ENCODE measurements around the gene CHRNG.

Gene CHRNG

DNA sequence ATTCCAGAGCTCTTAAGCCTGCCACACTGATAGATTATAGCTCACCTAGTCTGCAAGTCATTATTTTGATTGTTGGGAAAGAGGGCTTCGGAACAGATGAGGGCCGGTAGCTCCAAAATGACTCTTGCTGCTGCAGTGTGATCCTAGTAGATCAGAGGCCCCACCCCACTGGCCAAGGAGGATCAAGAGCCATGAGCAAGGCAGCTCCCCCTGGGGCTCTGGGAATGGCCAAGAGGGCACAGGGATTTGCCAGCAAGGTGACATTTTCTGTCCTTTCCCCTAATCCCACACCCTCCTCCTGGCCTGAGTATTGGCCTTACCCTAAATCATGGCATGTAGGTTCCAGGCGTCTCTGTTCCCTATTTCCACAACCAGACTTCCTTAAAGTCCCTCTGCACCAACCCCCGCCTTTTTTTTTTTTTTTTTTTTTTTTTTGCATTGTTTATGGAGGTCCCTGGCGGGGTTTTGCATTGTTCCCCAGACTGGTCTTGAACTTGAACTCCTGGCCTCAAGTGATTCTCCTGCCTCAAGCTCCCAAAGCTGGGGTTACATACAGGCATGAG is 47.5 kb downstream of the CHRNG start:
- no peak for FAIRE-seq

DNA sequence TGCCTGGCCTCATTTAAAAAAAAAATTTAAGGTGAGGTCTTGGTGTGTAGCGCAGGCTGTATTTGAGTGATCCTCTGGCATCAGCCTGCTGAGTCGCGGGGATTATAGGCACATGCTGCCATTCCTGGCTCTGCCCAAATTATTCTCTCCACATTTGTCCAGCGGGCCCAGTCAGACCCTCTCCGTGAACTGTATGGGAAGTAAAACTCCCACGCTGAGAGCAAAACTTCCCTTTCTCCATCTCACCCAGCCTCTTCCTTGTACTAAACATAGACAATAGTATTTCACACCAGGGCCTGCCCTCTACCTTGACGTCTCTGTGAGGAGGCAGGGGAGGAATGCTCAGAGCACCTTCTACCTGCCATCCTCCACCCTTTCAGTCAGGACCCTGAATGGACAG is 48.0 kb downstream of the CHRNG start:
- no peak for FAIRE-seq

DNA sequence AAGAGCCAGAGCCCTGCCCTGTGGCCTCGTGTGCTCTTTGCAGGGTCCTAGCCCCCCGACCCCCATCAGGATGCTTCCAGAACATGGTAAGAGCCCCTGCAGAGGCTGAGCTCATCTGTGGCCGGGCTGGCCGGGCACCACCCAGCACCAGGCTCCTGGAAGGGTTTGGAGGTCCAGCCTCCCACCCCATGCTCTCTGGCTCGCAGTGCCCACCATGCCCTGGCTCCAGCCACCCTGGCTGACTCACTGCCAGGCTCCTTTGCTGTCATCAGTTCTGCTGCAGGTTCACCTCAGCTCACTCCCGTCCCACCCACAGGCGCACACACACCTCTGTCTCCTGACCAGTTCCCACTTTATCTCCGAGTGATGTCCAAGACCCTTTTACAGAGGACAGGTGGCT is 48.5 kb downstream of the CHRNG start:
- FAIRE-seq = no peak

DNA sequence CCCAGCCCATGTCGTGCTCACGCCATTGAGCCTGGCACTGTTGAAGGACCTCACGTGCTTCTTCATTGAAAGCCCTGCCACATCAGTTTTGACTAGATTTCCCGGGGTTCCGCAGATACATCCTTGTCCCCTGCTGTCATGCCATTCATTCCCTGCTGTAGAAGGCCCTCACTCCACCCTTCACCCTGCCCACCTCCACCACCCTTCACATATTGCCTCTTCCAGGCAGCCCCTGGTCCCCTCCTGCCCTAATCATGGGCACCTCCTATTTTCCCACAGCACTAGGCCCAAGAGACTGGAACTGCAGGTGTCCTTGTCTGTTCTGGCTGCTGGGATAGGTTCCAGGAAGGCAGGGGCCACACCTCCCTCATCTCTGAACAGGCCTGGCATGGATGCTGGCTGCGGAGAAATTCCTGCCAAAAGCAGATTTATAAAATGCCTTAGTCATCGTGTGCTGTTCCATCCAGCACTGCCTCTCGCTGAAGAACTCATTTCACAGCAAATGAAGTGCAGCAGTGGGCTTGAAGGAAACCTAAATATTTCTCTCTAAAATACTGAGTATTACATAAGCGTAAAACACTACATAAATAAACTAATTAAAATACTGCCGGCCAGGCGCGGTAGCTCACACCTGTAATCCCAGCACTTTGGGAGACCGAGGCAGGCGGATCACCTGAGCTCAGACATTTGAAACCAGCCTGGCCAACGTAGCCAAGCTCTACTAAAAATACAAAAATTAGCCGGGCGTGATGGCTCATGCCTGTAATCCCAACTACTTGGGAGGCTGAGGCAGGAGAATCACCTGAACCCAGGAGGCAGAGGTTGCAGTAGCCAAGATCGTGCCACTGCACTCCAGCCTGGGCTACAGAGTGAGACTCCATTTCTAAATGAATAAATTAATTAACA is 49.4 kb downstream of the CHRNG start:
- FAIRE-seq = no peak

DNA sequence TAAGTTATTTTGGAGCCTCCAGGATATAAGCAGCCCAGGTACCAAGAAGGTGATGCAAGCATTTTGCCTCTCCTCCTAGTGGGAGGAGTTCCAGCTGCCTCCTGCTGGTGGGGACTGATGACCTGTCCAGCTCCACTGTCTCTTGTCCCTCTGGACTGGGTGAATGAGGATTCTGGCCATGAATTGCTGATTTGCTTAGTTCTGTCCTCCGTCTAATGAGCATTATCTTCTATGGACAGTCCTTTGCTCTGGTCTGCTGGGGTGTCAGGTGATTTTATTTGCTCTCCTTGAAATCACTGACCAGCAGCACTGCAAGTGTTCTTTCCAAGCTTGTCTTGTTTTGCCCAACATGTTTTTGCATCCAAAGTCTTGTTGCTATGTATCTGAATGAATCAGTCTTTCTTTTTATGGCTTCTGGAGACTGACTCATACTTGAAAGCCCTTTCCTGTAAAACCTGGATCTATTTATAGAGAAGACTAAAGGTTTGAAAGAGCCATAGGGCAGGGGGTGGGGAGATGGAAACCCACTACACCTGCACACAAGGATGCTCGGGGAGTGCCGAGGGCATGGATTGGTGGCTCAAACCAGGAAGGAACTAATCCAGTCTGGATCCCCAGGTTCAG is 53.4 kb downstream of the CHRNG start:
- no peak for FAIRE-seq

DNA sequence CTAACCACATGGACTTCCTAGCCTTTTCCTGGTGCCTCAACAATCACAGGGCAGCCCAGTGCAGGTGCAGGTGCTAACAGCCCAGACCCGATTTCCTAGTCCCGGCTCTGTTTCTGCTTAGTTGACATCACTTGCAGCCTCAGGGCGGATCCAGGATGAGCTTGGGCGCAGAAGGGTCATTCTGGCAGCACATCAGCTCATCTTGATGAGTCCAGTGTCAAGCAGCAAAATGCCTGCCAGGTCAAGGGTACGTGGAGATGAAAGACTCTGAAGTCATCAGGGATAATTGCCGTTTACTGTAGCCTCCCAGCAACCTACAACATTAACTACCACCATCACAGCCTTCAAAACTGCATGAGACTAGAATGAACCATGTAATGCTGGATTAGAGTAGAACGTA is 54.5 kb downstream of the CHRNG start:
- FAIRE-seq = no peak
